ENCODE measurements around the gene LRRC52. TPM values are rescaled to one million over a fixed set of nuclear protein-coding genes. Genes with fewer than 3 reads are reported as not detected.

The LRRC52 gene
- total and polyA plus RNA-seq, 9 of the 15 experiments (the other 6 are each of a cell fraction or from before 2014, with no cell fraction given), result not detected

DNA sequence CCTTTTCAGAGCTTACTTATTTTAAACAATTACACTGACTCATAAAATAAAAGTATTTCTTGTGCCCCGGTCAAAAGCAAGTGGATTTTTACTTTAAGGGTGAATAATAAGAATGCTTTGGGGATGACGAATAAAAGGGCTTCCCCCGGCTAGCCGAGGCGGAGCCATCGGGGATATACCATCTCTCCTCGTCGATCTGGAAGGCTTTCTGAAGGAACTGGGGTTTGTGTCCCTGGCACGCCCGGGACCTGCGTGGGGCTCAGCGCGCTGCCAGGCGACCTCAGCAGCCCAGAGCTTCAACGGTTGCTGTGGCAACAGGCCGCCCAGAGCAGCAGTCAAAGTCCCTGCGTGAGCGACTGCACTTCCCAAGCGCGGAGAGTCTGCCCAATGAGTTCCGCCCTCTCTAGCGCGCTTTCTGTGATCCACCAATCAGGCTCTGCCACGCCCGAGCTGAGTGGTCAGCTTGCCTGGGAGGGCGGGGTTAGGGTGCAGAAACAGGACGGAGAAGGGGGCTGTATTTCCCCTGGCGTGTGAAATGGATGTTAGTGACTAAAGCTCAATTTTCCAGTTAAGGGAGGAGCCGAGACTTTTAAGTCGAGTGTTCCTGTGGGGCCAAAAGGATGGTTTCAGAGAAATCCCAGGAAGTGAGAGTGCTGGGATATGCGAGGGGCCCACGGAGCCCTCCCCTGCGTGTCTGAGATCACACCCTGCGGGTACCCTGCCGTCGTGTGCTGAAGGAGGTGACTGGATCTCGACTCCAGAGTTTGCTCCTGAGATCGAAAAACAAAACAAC lies 54.3 kb downstream of the LRRC52 start (continued):
- TF ChIP-seq, protein P1, sequence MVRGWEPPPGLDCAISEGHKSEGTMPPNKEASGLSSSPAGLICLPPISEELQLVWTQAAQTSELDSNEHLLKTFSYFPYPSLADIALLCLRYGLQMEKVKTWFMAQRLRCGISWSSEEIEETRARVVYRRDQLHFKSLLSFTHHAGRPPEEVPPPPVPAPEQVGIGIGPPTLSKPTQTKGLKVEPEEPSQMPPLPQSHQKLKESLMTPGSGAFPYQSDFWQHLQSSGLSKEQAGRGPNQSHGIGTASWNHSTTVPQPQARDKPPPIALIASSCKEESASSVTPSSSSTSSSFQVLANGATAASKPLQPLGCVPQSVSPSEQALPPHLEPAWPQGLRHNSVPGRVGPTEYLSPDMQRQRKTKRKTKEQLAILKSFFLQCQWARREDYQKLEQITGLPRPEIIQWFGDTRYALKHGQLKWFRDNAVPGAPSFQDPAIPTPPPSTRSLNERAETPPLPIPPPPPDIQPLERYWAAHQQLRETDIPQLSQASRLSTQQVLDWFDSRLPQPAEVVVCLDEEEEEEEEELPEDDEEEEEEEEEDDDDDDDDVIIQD (CRISPR knock-in tag; IDR thresholded peaks at IDR 0.05), result no peak
- TF ChIP-seq, protein P2, sequence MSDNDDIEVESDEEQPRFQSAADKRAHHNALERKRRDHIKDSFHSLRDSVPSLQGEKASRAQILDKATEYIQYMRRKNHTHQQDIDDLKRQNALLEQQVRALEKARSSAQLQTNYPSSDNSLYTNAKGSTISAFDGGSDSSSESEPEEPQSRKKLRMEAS (CRISPR knock-in tag; IDR thresholded peaks at IDR 0.05), result 0 out of 2 replicates have a peak, but pooled peaks have one; percentile 16
- TF ChIP-seq ZKSCAN3 (CRISPR knock-in tag; IDR thresholded peaks at IDR 0.05) (no peak), TFAM (CRISPR knock-in tag; conservative IDR thresholded peaks at IDR 0.05) (no peak), YBX1 (IDR thresholded peaks at IDR 0.05) (no peak), TAF7 (tag; IDR thresholded peaks at IDR 0.05) (0 out of 2 replicates have a peak, but pooled peaks have one; percentile 27), ZNF830 (CRISPR knock-in tag; IDR thresholded peaks at IDR 0.05) (no peak), PYGO2 (tag; IDR thresholded peaks at IDR 0.05) (no peak), SNIP1 (IDR thresholded peaks at IDR 0.05; ENCODE audit: low read depth) (no peak), NONO (IDR thresholded peaks at IDR 0.05; ENCODE audit: low read depth in 2 of 2, low read length in 1 of 2) (peak in 1 of 2 experiments; percentile 94; a peak in 2 of 4 replicates), ZNF324 (CRISPR knock-in tag; IDR thresholded peaks at IDR 0.05) (no peak), MED1 (CRISPR knock-in tag; IDR thresholded peaks at IDR 0.05; ENCODE audit: borderline replicate concordance) (no peak), ZNF3 (CRISPR knock-in tag; IDR thresholded peaks at IDR 0.05) (no peak), TCF7L2 (IDR thresholded peaks at IDR 0.05; ENCODE audit: low read depth, low read length) (no peak), NEUROD1 (IDR thresholded peaks at IDR 0.05; ENCODE audit: borderline replicate concordance, low read depth, low read length, partially characterized antibody) (peak; percentile 90)
- TF ChIP-seq, protein P3, sequence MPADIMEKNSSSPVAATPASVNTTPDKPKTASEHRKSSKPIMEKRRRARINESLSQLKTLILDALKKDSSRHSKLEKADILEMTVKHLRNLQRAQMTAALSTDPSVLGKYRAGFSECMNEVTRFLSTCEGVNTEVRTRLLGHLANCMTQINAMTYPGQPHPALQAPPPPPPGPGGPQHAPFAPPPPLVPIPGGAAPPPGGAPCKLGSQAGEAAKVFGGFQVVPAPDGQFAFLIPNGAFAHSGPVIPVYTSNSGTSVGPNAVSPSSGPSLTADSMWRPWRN (IDR thresholded peaks at IDR 0.05; ENCODE audit: low read depth), result no peak
- TF ChIP-seq, protein P4, sequence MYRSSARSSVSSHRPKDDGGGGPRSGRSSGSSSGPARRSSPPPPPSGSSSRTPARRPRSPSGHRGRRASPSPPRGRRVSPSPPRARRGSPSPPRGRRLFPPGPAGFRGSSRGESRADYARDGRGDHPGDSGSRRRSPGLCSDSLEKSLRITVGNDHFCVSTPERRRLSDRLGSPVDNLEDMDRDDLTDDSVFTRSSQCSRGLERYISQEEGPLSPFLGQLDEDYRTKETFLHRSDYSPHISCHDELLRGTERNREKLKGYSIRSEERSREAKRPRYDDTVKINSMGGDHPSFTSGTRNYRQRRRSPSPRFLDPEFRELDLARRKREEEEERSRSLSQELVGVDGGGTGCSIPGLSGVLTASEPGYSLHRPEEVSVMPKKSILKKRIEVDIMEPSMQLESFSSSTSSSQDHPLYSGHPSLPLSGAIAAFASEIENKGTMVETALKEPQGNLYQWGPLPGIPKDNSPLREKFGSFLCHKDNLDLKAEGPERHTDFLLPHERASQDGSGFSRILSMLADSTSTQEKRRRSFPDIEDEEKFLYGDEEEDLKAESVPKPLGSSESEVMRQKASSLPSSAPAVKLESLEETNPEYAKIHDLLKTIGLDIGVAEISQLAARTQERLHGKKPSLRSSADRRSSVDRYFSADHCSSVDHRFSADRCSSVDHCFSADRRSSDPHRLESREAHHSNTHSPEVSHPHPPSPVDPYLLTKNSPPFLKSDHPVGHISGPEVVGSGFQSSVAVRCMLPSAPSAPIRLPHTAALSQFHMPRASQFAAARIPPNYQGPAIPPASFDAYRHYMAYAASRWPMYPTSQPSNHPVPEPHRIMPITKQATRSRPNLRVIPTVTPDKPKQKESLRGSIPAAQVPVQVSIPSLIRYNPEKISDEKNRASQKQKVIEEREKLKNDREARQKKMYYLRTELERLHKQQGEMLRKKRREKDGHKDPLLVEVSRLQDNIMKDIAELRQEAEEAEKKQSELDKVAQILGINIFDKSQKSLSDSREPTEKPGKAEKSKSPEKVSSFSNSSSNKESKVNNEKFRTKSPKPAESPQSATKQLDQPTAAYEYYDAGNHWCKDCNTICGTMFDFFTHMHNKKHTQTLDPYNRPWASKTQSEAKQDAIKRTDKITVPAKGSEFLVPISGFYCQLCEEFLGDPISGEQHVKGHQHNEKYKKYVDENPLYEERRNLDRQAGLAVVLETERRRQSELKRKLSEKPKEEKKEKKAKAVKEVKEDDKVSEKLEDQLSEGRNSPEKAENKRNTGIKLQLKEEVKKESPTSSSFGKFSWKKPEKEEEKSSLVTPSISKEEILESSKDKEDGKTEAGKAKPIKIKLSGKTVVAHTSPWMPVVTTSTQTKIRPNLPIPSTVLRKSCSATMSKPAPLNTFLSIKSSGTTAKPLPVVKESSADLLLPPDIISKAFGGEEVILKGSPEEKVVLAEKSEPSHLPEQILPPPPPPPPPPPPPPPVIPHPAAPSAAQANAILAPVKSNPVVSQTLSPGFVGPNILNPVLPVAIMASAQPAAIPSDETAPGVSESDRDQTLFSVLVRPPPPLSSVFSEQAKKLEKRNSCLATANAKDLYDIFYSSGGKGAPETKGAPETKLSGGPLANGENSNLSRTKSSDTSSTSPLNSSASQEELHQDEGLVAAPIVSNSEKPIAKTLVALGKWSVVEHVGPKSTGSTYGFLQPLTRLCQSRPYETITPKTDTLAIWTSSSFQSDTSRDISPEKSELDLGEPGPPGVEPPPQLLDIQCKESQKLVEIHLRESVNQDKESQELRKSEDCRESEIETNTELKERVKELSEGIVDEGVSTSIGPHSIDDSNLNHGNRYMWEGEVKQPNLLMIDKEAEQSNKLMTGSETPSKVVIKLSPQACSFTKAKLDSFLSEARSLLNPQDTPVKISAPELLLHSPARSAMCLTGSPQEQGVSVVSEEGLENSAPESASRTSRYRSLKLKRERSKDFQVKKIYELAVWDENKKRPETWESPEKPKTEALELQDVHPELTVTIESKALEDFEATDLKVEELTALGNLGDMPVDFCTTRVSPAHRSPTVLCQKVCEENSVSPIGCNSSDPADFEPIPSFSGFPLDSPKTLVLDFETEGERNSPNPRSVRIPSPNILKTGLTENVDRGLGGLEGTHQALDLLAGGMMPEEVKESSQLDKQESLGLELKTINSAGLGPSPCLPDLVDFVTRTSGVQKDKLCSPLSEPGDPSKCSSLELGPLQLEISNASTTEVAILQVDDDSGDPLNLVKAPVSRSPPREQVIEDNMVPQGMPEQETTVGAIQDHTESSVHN (IDR thresholded peaks at IDR 0.05; ENCODE audit: borderline replicate concordance in 1 of 2, low read depth in 1 of 2), result no peak
